GM12865 (cell line): Measurements from ENCODE around the gene FBXW7.

Experiments
- DNase-seq: peaks from one replicate; pipeline ENCODE4 v3.0.0; 2010; ENCODE audit warnings: low read depth
- H3K4me3 ChIP-seq: 2 replicates; pipeline ENCODE4 v1.5.1; 2011; ENCODE audit warnings: mild to moderate bottlenecking, low read depth, low read length, control low read depth
- CTCF ChIP-seq: IDR thresholded peaks from 2 replicates; pipeline ENCODE4 v1.5.1; 2011; ENCODE audit warnings: low read length, control low read depth, low read depth, inconsistent platforms; ENCODE audit not compliant: insufficient read depth; ENCODE audit errors: missing control alignments

Gene FBXW7

GRCh38 chr4:152327606-152328453 lies 208.1 kb downstream of the FBXW7 start:
- no peak for DNase-seq
- H3K4me3 ChIP-seq = no peak overlapping the region
- no peak for TF ChIP-seq CTCF

- no peak for TF ChIP-seq CTCF
- H3K4me3 ChIP-seq = no peak overlapping the region
- no peak for DNase-seq
These were observed 210.1 kb downstream of the FBXW7 start for GRCh38 chr4:152325831-152326230.

- DNase-seq = no peak
- no peak for TF ChIP-seq CTCF
- no peak overlapping the region for H3K4me3 ChIP-seq
These were observed 212.7 kb downstream of the FBXW7 start for GRCh38 chr4:152323221-152323620.

- no peak for DNase-seq
- TF ChIP-seq CTCF = no peak
These were observed 213.2 kb downstream of the FBXW7 start for GRCh38 chr4:152322656-152323055.

GRCh38 chr4:152321923-152322322 lies 214.0 kb downstream of the FBXW7 start:
- TF ChIP-seq CTCF = no peak
- DNase-seq = no peak
- H3K4me3 ChIP-seq = no peak overlapping the region

More at GRCh38 chr4:152322656-152323055, 213.2 kb downstream of the FBXW7 start:
- no peak overlapping the region for H3K4me3 ChIP-seq

- H3K4me3 ChIP-seq = no peak overlapping the region
- TF ChIP-seq CTCF = no peak
- no peak for DNase-seq
These were observed 214.5 kb downstream of the FBXW7 start for GRCh38 chr4:152321398-152321797.

GRCh38 chr4:152316969-152317368 lies 218.9 kb downstream of the FBXW7 start:
- TF ChIP-seq CTCF = no peak
- DNase-seq = no peak
- H3K4me3 ChIP-seq = no peak overlapping the region
